ENCODE measurements around the gene PIM1.
"Not testable (repeated sequence)": the region's sequence is repeated elsewhere in the genome, so short reads cannot be mapped to it uniquely, and the experiment has no call there.

The PIM1 gene

GRCh38 chr6:37169496-37170272, at the start of gene PIM1:
PIM1 (plus strand) TSS chr6:37170152; CDS start chr6:37170576, 424 bp downstream.
- in situ Hi-C loops (cut with MboI; ENCODE audit: low sequenced_read_pairs), result loop anchor here (5.0 to 10.0 kb wide), 2 partner anchors 38 to 115 kb away; no protein-coding TSS in a partner anchor

- in situ Hi-C loops (cut with MboI; ENCODE audit: low sequenced_read_pairs), result no loop called here
These were observed 48.4 kb upstream of the PIM1 start for GRCh38 chr6:37121556-37121955.

GRCh38 chr6:37122861-37123260, 47.1 kb upstream of the PIM1 start:
- in situ Hi-C loops (cut with MboI; ENCODE audit: low sequenced_read_pairs), result no loop called here

GRCh38 chr6:37123957-37124729, 45.8 kb upstream of the PIM1 start:
- in situ Hi-C loops (cut with MboI; ENCODE audit: low sequenced_read_pairs), result no loop called here

GRCh38 chr6:37125774-37126492, 44.0 kb upstream of the PIM1 start:
- in situ Hi-C loops (cut with MboI; ENCODE audit: low sequenced_read_pairs), result no loop called here

- in situ Hi-C loops (cut with MboI; ENCODE audit: low sequenced_read_pairs), result no loop called here
These were observed 43.4 kb upstream of the PIM1 start for GRCh38 chr6:37126493-37126958.

- in situ Hi-C loops (cut with MboI; ENCODE audit: low sequenced_read_pairs), result no loop called here
These were observed 42.9 kb upstream of the PIM1 start for GRCh38 chr6:37126961-37127616.

GRCh38 chr6:37127961-37128862, 41.7 kb upstream of the PIM1 start:
- in situ Hi-C loops (cut with MboI; ENCODE audit: low sequenced_read_pairs), result no loop called here

GRCh38 chr6:37128863-37129443, 41.0 kb upstream of the PIM1 start:
- in situ Hi-C loops (cut with MboI; ENCODE audit: low sequenced_read_pairs), result not testable (repeated sequence)

GRCh38 chr6:37129566-37129965, 40.4 kb upstream of the PIM1 start:
- in situ Hi-C loops (cut with MboI; ENCODE audit: low sequenced_read_pairs), result no loop called here

- in situ Hi-C loops (cut with MboI; ENCODE audit: low sequenced_read_pairs), result no loop called here
These were observed 39.2 kb upstream of the PIM1 start for GRCh38 chr6:37130704-37131103.

GRCh38 chr6:37131104-37131959, 38.6 kb upstream of the PIM1 start:
- in situ Hi-C loops (cut with MboI; ENCODE audit: low sequenced_read_pairs), result no loop called here

- in situ Hi-C loops (cut with MboI; ENCODE audit: low sequenced_read_pairs), result no loop called here
These were observed 38.0 kb upstream of the PIM1 start for GRCh38 chr6:37131960-37132253.

- in situ Hi-C loops (cut with MboI; ENCODE audit: low sequenced_read_pairs), result no loop called here
These were observed 35.9 kb upstream of the PIM1 start for GRCh38 chr6:37134036-37134395.

- in situ Hi-C loops (cut with MboI; ENCODE audit: low sequenced_read_pairs), result no loop called here
These were observed 35.4 kb upstream of the PIM1 start for GRCh38 chr6:37134396-37135191.

- in situ Hi-C loops (cut with MboI; ENCODE audit: low sequenced_read_pairs), result no loop called here
These were observed 33.9 kb upstream of the PIM1 start for GRCh38 chr6:37135835-37136694.

- in situ Hi-C loops (cut with MboI; ENCODE audit: low sequenced_read_pairs), result no loop called here
These were observed 33.1 kb upstream of the PIM1 start for GRCh38 chr6:37136821-37137200.

Measured in HL-60/S4 treated with retinoic acid at 250 ng/mL for 4 days and 3 days (cell line).